AG04449 (cell line): ENCODE data around the gene RAB4A.
A peak's percentile ranks its signal among the peaks of the same experiment; 100 is the strongest.

Experiments used
- CTCF ChIA-PET: fragments of 350-600 bp; formaldehyde crosslinking; extraction: SDS; loops from one replicate; lab custom pipeline; 2021; ENCODE audit warnings: antibody characterized with exemption; lab: Yijun Ruan, JAX
- POLR2A ChIA-PET: fragments of 400-600, 350-600 bp; formaldehyde crosslinking; extraction: SDS; loops from one replicate; lab custom pipeline; 2020; ENCODE audit warnings: antibody characterized with exemption, inconsistent platforms; lab: Yijun Ruan, JAX
- DNase-seq: peaks from one replicate; pipeline ENCODE4 v3.0.0-alpha.2; 2010; ENCODE audit warnings: low read depth, low spot score
- H3K4me3 ChIP-seq: 2 replicates; pipeline ENCODE4 v1.5.1; 2011; ENCODE audit warnings: low read depth, mild to moderate bottlenecking, control low read depth, low read length
- CTCF ChIP-seq: IDR thresholded peaks from one replicate; pipeline ENCODE4 v1.5.1; 2011; ENCODE audit warnings: mild to moderate bottlenecking, moderate library complexity, low read length, control low read depth, inconsistent platforms; ENCODE audit not compliant: insufficient read depth; ENCODE audit errors: missing control alignments

The RAB4A gene

DNA sequence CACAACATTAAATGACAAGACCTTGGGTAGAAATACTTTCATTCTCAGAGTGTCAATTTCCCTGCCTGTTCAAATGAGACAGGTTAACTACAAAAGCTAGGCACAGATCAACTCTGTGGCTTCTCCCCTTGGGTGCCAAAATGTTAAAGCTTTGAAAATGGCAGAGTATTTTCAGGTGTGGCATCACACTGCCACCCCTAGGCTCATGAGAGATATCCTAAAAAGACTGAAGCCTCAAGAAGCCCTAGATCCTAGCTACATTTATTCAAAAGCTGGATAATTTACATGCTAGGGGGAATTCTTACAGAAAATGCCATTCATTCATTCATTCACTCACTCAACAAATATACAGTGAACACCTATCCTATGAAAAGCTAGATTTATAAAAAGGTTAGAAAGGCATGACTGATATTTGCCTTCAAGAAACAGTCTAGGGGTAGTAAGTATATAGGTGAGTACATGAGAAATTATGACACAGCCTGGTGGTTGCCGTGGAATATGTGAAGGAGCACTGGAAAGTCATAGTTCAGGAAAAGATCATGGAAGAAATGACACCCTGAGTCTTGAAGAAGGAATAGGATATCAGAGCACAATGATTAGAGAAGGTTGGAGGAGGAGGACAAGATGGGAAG is 15.9 kb upstream of the RAB4A start:
- POLR2A ChIA-PET = no interaction called here
- no peak overlapping the region for H3K4me3 ChIP-seq
- CTCF ChIA-PET = interaction anchor here (0.6 to 8.4 kb wide), 23 partner anchors 12 to 595 kb away, joined by 3 to 231 read pairs (median 5); partner anchors contain the start of genes RAB4A and RHOU
- DNase-seq = no peak
- no peak for TF ChIP-seq CTCF

GRCh38 chr1:229258031-229258756 is 12.7 kb upstream of the RAB4A start:
- POLR2A ChIA-PET = no interaction called here
- CTCF ChIA-PET = interaction anchor here (0.8 to 8.4 kb wide), 31 partner anchors 9 to 595 kb away, joined by 3 to 231 read pairs (median 5); partner anchors contain the start of genes RAB4A and RHOU
- H3K4me3 ChIP-seq = no peak overlapping the region
- TF ChIP-seq CTCF = peak; percentile 64
- DNase-seq = no peak

DNA sequence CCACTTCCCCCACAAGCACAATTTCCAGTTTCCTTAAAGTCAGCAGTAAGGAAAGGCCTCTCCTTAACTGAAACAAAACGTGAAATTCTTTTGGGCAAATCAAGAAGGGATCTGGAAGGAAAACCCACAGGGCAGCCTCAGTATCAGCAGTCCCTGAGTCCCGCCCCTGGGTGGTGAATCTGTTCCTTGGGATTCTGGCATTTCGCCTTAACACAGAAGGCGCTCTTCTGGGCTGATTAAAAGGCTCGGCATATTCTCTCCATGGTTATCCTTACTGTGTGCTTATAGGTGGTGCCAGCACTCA is 12.2 kb upstream of the RAB4A start:
- no peak for TF ChIP-seq CTCF
- ChIA-PET POLR2A (no interaction called here), CTCF (interaction anchor here (0.8 to 8.4 kb wide), 31 partner anchors 8 to 595 kb away, joined by 3 to 231 read pairs (median 5); partner anchors contain the start of gene RAB4A)
- no peak overlapping the region for H3K4me3 ChIP-seq
- DNase-seq = no peak

DNA sequence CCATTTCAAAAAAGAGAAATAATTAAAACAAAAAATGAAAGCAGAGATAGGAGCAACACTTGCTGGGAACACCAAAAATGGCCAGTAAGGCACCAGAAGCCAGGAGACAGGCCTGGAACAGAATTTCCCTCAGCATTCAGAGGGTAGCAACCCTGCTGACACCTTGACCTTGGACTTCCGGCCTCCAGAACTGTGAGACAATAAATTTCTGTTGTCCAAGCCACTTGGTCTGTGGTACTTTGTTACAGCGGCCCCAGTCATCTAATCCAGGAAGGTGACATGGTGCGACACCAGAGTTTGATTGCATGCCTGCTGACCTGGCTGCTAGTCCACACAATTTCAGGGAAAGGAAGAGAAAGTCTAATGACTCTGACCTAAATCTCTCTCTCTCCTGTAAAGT is 10.6 kb upstream of the RAB4A start:
- CTCF ChIA-PET = interaction anchor here (8.4 kb wide), 1 partner anchor 222 kb away, joined by 231 read pairs; no protein-coding TSS in a partner anchor
- TF ChIP-seq CTCF = no peak
- POLR2A ChIA-PET = no interaction called here
- no peak for DNase-seq
- H3K4me3 ChIP-seq = no peak overlapping the region

DNA sequence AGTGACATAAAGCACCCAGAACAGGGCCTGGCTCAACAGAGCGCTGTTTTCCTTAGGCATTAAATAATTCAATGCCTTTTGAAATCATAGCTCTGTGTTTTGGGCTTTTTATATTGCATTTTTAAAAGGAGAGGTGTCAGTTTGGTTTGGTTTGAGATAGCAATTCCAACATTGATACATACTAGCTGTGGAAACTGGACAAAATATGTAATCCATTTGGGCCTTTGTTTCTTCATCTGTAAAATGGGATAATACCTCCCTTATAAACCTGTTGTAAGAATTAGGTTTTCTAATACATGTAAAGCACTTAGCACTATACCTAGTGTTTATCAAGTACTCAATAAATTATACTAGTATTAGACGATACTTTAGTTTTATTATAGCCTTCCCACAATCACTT is 8.7 kb upstream of the RAB4A start:
- POLR2A ChIA-PET = no interaction called here
- CTCF ChIA-PET = interaction anchor here (0.5 to 9.8 kb wide), 5 partner anchors 5 to 252 kb away, joined by 3 to 67 read pairs (median 8); no protein-coding TSS in a partner anchor
- TF ChIP-seq CTCF = no peak
- no peak overlapping the region for H3K4me3 ChIP-seq
- no peak for DNase-seq

DNA sequence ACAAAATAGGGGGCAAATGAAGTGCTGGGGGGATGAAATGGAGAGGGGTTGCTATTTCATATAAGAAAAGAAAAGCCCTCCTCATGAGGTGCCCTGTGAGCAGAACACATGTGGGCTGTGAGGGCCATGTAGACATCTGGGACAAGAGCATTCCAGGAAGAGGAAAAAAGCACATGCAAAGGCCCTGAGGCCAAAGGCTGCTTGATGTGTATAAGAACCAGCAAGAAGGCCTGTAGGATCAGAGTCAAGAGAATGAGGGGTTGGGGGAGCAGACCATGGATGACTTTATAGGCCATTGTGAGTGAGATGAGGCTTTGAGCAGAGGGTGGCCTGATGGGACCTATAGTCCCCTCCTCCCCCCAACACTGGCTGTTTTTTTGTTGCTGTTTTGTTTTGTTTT is 7.7 kb upstream of the RAB4A start:
- no peak for DNase-seq
- ChIA-PET CTCF (interaction anchor here (2.2 to 9.8 kb wide), 3 partner anchors 6 to 251 kb away, joined by 8 to 67 read pairs (median 8); no protein-coding TSS in a partner anchor), POLR2A (no interaction called here)

More for the DNA sequence above, 7.7 kb upstream of the RAB4A start:
- no peak overlapping the region for H3K4me3 ChIP-seq
- TF ChIP-seq CTCF = no peak
